Measurements from ENCODE around the gene CNTN3.

DNA sequence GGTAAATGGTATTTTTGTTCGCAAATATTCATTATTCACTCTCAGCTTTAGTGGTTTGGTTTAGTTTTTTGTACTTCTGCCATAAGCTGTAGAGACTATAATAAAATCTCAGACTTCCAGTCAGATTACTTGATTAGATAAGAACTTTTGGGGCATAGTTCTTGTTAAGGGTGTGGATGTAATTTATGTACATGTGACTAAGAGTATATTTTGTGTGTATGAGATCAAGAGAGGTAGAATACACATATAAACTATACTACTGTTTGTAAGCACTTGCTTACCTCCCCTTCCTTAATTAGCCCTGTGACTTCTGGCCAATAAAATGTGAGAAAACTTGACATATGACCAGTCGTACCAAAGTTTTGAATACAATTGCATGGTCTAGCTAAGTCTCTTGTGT is 12.0 kb downstream of the CNTN3 start:
- TF ChIP-seq, protein P1, sequence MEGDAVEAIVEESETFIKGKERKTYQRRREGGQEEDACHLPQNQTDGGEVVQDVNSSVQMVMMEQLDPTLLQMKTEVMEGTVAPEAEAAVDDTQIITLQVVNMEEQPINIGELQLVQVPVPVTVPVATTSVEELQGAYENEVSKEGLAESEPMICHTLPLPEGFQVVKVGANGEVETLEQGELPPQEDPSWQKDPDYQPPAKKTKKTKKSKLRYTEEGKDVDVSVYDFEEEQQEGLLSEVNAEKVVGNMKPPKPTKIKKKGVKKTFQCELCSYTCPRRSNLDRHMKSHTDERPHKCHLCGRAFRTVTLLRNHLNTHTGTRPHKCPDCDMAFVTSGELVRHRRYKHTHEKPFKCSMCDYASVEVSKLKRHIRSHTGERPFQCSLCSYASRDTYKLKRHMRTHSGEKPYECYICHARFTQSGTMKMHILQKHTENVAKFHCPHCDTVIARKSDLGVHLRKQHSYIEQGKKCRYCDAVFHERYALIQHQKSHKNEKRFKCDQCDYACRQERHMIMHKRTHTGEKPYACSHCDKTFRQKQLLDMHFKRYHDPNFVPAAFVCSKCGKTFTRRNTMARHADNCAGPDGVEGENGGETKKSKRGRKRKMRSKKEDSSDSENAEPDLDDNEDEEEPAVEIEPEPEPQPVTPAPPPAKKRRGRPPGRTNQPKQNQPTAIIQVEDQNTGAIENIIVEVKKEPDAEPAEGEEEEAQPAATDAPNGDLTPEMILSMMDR (IDR thresholded peaks at IDR 0.05), result no peak
- TF ChIP-seq POLR2A (IDR thresholded peaks at IDR 0.05), result no peak
